ENCODE measurements around the gene AARS2. TPM values are rescaled to one million over a fixed set of nuclear protein-coding genes. Genes with fewer than 3 reads are reported as not detected.

The AARS2 gene
- total and polyA plus RNA-seq, 9 of the 15 experiments (the other 6 are each of a cell fraction or from before 2014, with no cell fraction given): 0.97 to 34.0 (median 18.3) TPM

DNA sequence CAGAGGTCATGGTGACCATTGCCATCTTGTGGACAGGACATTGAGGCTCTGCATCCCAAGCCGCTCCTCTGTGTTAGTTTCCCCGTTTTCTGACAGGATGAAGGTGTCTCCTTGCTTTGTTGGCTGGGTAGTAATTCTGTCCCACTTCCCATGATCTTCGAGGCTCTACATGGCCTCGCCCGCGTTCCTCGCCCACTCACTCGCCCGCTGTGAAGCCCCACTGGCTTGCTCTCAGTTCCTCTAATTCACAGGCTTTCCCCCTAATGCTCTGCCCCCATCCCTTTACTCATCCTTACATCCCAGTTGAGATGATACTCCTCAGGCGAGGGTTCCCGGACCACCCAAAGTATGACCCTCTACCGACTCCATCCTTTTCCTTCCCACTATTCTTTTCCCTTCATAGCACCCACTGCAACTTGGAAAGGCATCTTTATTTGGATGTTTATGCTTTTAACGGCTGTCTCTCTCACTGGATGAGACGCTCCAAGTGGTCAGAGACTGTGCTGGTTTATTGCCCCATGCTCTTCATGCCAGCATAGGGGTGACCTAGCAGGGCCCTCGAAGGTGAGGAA, 55.3 kb downstream of the AARS2 start (continued):
- TF ChIP-seq, protein P1, sequence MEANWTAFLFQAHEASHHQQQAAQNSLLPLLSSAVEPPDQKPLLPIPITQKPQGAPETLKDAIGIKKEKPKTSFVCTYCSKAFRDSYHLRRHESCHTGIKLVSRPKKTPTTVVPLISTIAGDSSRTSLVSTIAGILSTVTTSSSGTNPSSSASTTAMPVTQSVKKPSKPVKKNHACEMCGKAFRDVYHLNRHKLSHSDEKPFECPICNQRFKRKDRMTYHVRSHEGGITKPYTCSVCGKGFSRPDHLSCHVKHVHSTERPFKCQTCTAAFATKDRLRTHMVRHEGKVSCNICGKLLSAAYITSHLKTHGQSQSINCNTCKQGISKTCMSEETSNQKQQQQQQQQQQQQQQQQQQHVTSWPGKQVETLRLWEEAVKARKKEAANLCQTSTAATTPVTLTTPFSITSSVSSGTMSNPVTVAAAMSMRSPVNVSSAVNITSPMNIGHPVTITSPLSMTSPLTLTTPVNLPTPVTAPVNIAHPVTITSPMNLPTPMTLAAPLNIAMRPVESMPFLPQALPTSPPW (CRISPR knock-in tag; IDR thresholded peaks at IDR 0.05): no peak
- 0 out of 4 replicates have a peak, but pooled peaks of 1 of the 2 experiments have one; percentile 24 for TF ChIP-seq ARNT (IDR thresholded peaks at IDR 0.05)
- no peak for TF ChIP-seq ELF2 (CRISPR knock-in tag; IDR thresholded peaks at IDR 0.05)
- no peak for TF ChIP-seq RBM25 (IDR thresholded peaks at IDR 0.05; ENCODE audit: low read depth, low read length, severe bottlenecking)
- 0 out of 2 replicates have a peak, but pooled peaks have one; percentile 66 for TF ChIP-seq ELF4 (CRISPR knock-in tag; IDR thresholded peaks at IDR 0.05)
- TF ChIP-seq, protein P2, sequence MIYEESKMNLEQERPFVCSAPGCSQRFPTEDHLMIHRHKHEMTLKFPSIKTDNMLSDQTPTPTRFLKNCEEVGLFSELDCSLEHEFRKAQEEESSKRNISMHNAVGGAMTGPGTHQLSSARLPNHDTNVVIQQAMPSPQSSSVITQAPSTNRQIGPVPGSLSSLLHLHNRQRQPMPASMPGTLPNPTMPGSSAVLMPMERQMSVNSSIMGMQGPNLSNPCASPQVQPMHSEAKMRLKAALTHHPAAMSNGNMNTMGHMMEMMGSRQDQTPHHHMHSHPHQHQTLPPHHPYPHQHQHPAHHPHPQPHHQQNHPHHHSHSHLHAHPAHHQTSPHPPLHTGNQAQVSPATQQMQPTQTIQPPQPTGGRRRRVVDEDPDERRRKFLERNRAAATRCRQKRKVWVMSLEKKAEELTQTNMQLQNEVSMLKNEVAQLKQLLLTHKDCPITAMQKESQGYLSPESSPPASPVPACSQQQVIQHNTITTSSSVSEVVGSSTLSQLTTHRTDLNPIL (CRISPR knock-in tag; IDR thresholded peaks at IDR 0.05): 0 out of 2 replicates have a peak, but pooled peaks have one; percentile 62
- TF ChIP-seq DIDO1 (tag; IDR thresholded peaks at IDR 0.05; ENCODE audit: low read depth): peak; percentile 61; the same call in 1 of the 2 replicates
- TF ChIP-seq CGGBP1 (CRISPR knock-in tag; IDR thresholded peaks at IDR 0.05): 0 out of 2 replicates have a peak, but pooled peaks have one; percentile 42
- peak; percentile 66 for TF ChIP-seq MAFG (tag; conservative IDR thresholded peaks at IDR 0.05)
- no peak for TF ChIP-seq ZBTB11 (CRISPR knock-in tag; IDR thresholded peaks at IDR 0.05)
- TF ChIP-seq MBD2 (IDR thresholded peaks at IDR 0.05; ENCODE audit: borderline replicate concordance, low read depth): no peak; the same call in 1 of the 2 replicates
- TF ChIP-seq, protein P3, sequence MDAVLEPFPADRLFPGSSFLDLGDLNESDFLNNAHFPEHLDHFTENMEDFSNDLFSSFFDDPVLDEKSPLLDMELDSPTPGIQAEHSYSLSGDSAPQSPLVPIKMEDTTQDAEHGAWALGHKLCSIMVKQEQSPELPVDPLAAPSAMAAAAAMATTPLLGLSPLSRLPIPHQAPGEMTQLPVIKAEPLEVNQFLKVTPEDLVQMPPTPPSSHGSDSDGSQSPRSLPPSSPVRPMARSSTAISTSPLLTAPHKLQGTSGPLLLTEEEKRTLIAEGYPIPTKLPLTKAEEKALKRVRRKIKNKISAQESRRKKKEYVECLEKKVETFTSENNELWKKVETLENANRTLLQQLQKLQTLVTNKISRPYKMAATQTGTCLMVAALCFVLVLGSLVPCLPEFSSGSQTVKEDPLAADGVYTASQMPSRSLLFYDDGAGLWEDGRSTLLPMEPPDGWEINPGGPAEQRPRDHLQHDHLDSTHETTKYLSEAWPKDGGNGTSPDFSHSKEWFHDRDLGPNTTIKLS (IDR thresholded peaks at IDR 0.05; ENCODE audit: borderline replicate concordance, low read depth): no peak
